ENCODE measurements around the gene CCDC88B. TPM values are rescaled to one million over a fixed set of nuclear protein-coding genes. Genes with fewer than 3 reads are reported as not detected.

The CCDC88B gene
- total and polyA plus RNA-seq, 9 of the 15 experiments (the other 6 are each of a cell fraction or from before 2014, with no cell fraction given): 0.13 to 18.1 (median 7.9) TPM

- no peak for TF ChIP-seq ZNF449 (CRISPR knock-in tag; IDR thresholded peaks at IDR 0.05)
- TF ChIP-seq ZNF507 (tag; conservative IDR thresholded peaks at IDR 0.05): no peak
- no peak for TF ChIP-seq ZNF311 (CRISPR knock-in tag; IDR thresholded peaks at IDR 0.05)
- peak; percentile 59 for TF ChIP-seq CREM (IDR thresholded peaks at IDR 0.05; ENCODE audit: low read depth)
- peak; percentile 94 for TF ChIP-seq MTA3 (IDR thresholded peaks at IDR 0.05; ENCODE audit: borderline replicate concordance)
- TF ChIP-seq ELF2 (CRISPR knock-in tag; IDR thresholded peaks at IDR 0.05): peak; percentile 59; the same call in 1 of the 2 replicates
- no peak for TF ChIP-seq RBM14 (IDR thresholded peaks at IDR 0.05; ENCODE audit: borderline replicate concordance, insufficient read depth, low read depth, low read length)
- no peak for TF ChIP-seq ZNF655 (CRISPR knock-in tag; IDR thresholded peaks at IDR 0.05)
- no peak for TF ChIP-seq ZNF354B (CRISPR knock-in tag; IDR thresholded peaks at IDR 0.05)
- TF ChIP-seq IRF2 (CRISPR knock-in tag; IDR thresholded peaks at IDR 0.05): no peak
- TF ChIP-seq ZNF740 (CRISPR knock-in tag; IDR thresholded peaks at IDR 0.05): peak; percentile 22
- peak in 1 of 2 experiments; percentile 26; a peak in 1 of 4 replicates for TF ChIP-seq ZNF740 (tag; IDR thresholded peaks at IDR 0.05)
- no peak for TF ChIP-seq ZNF551 (CRISPR knock-in tag; IDR thresholded peaks at IDR 0.05)
- TF ChIP-seq E2F8 (IDR thresholded peaks at IDR 0.05; ENCODE audit: low read depth, partially characterized antibody): peak; percentile 57
- TF ChIP-seq TRIM25 (IDR thresholded peaks at IDR 0.05; ENCODE audit: borderline replicate concordance): 0 out of 2 replicates have a peak, but pooled peaks have one; percentile 41
- peak; percentile 79 for TF ChIP-seq POLR2G (IDR thresholded peaks at IDR 0.05; ENCODE audit: low read depth, low read length)
- TF ChIP-seq MAZ (CRISPR knock-in tag; conservative IDR thresholded peaks at IDR 0.05 in 1 of 2, IDR thresholded peaks at IDR 0.05 in 1 of 2): peak; percentile 95 to 98
- TF ChIP-seq MYBL2 (IDR thresholded peaks at IDR 0.05; ENCODE audit: low read depth): no peak
- TF ChIP-seq MYBL2 (CRISPR knock-in tag; IDR thresholded peaks at IDR 0.05; ENCODE audit: borderline replicate concordance): no peak
Measured at GRCh38 chr11:64355078-64355940, 15.3 kb downstream of the CCDC88B start (continued).
